BLaER1 (cell line): Measurements from ENCODE around the gene ITIH6.
"Not testable (repeated sequence)": the region's sequence is repeated elsewhere in the genome, so short reads cannot be mapped to it uniquely, and the experiment has no call there.

Experiments
- H3K27ac ChIP-seq: shearing (Covaris generic); formaldehyde crosslinking; 2 replicates; pipeline ENCODE4 v1.8.1; 2022
- H3K27me3 ChIP-seq: shearing (Covaris generic); formaldehyde crosslinking; 2 replicates; pipeline ENCODE4 v1.8.1; 2022
- H3K36me3 ChIP-seq: shearing (Covaris generic); formaldehyde crosslinking; 2 replicates; pipeline ENCODE4 v1.8.1; 2022
- H3K4me1 ChIP-seq: shearing (Covaris generic); formaldehyde crosslinking; 2 replicates; pipeline ENCODE4 v1.8.1; 2022
- H3K4me2 ChIP-seq: shearing (Covaris generic); formaldehyde crosslinking; 2 replicates; pipeline ENCODE4 v1.8.1; 2022
- H3K4me3 ChIP-seq: shearing (Covaris generic); formaldehyde crosslinking; 2 replicates; pipeline ENCODE4 v1.8.1; 2022
- H3K9ac ChIP-seq: shearing (Covaris generic); formaldehyde crosslinking; 2 replicates; pipeline ENCODE4 v1.8.1; 2022
- H3K9me3 ChIP-seq: shearing (Covaris generic); formaldehyde crosslinking; 2 replicates; pipeline ENCODE4 v1.8.1; 2022
- H4K20me1 ChIP-seq: shearing (Covaris generic); formaldehyde crosslinking; 2 replicates; pipeline ENCODE4 v1.8.1; 2022
- Cebpa-rat ChIP-seq: shearing (Covaris generic); IDR thresholded peaks from 2 replicates; pipeline ENCODE4 v1.8.1; 2022

Gene ITIH6

DNA sequence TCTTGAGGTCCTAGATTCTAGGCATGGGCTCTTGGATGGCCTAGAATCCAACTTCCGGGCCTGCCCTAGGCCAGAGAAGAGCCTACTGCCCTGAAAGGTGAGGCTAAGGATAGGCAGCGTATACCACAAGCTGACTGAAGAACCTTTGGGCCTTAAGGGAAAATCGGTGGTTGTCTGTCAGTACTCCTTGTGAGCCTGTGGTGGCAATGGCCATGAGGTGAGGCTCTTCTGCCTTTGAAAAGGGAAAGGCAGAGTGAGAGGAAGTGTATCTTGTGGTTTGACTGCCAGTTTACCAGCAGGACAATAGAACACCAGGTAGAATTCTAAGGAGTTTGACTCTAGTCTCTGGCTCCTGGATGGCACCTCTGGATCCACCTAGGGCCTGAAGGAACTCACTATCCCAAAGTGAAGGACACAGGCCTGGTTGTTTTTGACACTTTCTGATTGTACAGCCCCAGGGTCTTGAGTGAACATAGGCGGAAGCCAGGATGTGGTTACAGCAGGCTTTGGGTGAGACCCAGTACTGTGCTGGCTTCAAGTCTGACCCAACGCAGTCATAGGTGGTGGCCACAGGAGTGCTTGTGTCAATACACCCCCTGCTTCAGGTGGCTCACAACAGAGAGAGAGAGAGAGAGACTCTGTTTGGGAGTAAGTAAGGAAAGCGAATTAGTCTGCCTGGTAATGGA, 20.9 kb downstream of the ITIH6 start:
- Histone ChIP-seq H3K4me1 (no peaks in the 10 kb centered on the region), H3K4me2 (no peak overlapping the region), H4K20me1 (no peaks in the 10 kb centered on the region), H3K27me3 (peaks cover 58% of the 10 kb centered on the region), H3K27ac (no peak overlapping the region), H3K9me3 (0 out of 2 replicates have a peak, but pooled peaks cover 2% of the 10 kb centered on the region), H3K4me3 (no peak overlapping the region), H3K36me3 (no peaks in the 10 kb centered on the region), H3K9ac (no peak overlapping the region)
- TF ChIP-seq Cebpa-rat, result no peak

DNA sequence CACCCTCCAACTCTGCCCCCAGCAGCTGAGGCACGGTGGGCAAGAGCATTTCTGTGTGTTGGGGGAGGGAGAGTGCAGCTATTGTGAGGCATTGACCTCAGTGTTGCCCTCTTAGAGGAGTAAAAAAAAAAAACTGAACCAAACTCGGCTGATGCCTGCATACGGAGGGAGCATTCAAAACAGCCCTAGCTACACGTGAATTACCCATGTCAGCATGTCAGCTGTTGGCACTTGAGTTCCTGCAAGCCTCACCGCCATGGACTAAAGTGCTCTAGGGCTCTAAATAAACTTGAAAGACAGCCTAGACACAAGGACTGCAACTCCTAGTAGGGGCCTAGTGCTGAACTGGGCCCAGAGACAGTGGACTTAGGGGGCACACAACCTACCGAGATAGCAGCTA, 22.0 kb downstream of the ITIH6 start:
- no peaks in the 10 kb centered on the region for H3K4me1 ChIP-seq
- no peaks in the 10 kb centered on the region for H3K36me3 ChIP-seq
- H4K20me1 ChIP-seq, result no peaks in the 10 kb centered on the region
- no peak overlapping the region for H3K9ac ChIP-seq
- no peak overlapping the region for H3K4me3 ChIP-seq
- TF ChIP-seq Cebpa-rat, result no peak
- no peak overlapping the region for H3K4me2 ChIP-seq
- H3K9me3 ChIP-seq, result 0 out of 2 replicates have a peak, but pooled peaks cover 4% of the 10 kb centered on the region
- peaks cover 54% of the 10 kb centered on the region for H3K27me3 ChIP-seq
- H3K27ac ChIP-seq, result no peak overlapping the region

DNA sequence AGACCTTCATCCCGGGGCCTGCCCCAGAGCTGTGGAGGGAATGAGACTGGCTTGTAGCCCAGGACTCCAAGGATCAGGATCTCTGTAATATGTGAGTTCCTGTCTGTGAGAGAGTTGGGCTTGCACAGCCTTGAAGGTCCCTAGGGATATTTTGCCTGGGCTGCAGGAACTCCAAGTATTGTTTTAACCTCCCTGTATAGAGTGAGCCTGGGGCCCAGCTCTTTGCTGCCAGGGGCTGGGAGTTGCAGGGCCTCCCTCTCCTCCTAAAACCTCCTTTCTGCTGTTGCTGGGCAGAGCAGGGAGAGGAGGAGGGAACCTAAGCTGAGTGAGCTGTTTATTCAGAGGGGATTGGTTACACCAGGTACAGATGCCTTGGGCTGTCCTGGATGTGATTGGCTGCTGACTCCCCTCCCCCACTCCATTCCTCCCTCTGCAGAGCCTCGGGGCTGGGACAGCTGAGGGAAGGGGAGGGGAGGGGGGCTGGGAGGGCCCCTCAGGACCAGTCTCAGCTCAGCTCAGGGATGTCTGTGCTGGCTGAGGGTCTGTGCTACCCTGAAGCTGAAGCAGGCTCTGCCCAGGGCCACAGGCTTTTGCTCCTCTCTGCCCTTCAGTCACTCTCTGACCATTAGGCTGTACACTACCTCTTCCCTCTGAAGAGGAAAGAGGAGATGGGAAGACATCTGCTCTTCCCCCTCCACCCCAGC, 23.5 kb downstream of the ITIH6 start:
- not testable (repeated sequence) for H3K36me3 ChIP-seq, H3K27ac ChIP-seq, H3K9me3 ChIP-seq, H3K9ac ChIP-seq, H4K20me1 ChIP-seq, H3K4me1 ChIP-seq, H3K4me3 ChIP-seq
- peaks cover 47% of the 10 kb centered on the region for H3K27me3 ChIP-seq
- H3K4me2 ChIP-seq, result peak overlapping the region; percentile 5; the same call in 1 of the 2 replicates

DNA sequence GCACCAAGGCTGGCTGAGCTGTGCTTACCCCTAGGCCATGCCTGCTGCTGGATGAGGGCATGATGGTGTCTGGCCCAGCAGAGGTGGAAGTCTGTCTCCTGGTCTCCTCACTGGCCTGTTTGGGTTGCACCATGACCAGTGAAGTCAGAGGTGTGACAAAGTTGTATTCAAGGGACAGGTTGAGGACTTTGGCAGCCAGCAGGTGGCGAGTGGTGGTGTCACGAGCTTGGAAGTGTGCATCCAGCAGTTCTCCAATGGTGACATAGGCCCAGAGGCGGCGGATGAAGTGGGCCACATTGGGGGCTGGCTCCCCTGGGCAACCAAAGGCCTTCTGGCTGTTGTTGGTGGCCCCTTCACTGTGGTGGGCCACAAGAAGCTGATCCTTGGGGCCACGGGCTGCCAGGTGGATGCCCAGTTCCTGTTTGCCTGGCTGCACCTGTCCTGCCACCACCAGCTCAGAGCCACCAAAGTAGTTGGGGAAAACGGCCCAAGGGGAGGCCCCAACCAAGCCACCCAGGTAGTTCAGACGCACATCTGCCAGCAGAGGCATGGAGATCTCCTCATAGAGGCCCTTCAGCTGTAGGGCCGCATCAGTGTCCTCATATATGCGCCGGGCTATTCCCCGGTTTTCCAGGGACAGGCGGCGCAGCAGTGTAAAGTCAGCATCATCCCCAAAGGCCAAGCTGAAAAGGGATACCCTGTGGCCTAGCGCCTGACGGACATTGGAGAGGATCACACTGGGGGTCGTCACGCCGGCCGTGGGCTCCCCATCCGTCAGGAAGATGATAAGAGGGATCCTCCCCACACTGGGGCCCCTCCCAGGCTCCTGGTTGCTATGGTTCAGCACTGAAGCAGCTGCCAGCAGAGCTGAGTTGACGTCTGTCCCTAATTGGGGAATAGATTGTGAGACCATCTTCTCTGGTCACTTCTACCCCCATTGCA, 39.7 kb downstream of the ITIH6 start:
- TF ChIP-seq Cebpa-rat, result no peak
- Histone ChIP-seq H3K4me3 (no peak overlapping the region), H3K4me1 (no peaks in the 10 kb centered on the region), H3K36me3 (no peaks in the 10 kb centered on the region), H3K9me3 (no peaks in the 10 kb centered on the region), H3K27me3 (peaks cover 62% of the 10 kb centered on the region), H3K27ac (no peak overlapping the region), H4K20me1 (no peaks in the 10 kb centered on the region), H3K9ac (no peak overlapping the region), H3K4me2 (no peak overlapping the region)

DNA sequence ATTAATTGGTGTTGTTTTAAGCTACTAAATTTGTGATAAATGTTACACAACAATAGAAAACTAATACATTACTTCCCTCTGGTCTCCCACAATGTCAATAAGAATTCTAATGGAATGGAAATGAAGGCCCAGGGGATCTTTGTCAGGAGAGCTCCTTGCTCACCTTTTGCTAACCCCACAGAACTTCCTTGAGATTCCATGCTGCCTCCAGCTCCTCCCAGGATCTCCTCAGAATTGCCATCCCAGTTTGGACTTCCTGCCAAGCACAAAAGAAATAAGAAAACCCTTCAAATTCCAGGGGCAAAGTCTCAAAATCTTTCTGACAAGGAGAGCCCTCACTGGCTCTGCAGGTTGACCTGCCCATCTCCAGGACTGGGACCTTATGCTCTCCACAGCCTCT, 43.2 kb downstream of the ITIH6 start:
- Histone ChIP-seq H3K9me3 (no peaks in the 10 kb centered on the region), H3K4me3 (no peak overlapping the region)
- no peak for TF ChIP-seq Cebpa-rat

DNA sequence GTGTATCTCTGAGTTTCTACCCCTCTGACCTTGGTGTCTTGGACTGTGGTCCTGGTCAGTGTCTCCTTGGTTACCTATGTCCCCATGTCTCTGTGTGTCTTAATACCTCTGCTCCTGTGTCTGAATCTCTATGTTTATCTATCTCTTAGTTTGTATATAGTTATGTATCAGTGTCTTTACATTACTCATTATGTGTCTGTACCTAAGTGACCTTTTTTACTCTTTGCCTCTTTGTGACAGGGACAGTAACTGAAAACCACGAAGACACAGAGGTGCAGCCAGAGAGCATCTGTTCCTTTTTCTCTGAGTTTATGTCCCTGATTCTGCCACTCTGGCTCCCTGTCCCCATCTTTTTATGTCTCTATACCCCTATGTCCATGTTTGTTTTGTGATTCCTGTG, 49.4 kb downstream of the ITIH6 start:
- Histone ChIP-seq H3K4me1 (no peaks in the 10 kb centered on the region), H3K9ac (no peak overlapping the region), H3K27me3 (peaks cover 89% of the 10 kb centered on the region), H3K27ac (no peak overlapping the region), H3K9me3 (no peaks in the 10 kb centered on the region), H3K4me2 (no peak overlapping the region), H4K20me1 (no peaks in the 10 kb centered on the region), H3K4me3 (no peak overlapping the region), H3K36me3 (no peaks in the 10 kb centered on the region)
- TF ChIP-seq Cebpa-rat, result no peak

More for the DNA sequence above, 43.2 kb downstream of the ITIH6 start:
- H3K27ac ChIP-seq, result no peak overlapping the region
- H3K4me1 ChIP-seq, result no peaks in the 10 kb centered on the region
- H3K9ac ChIP-seq, result no peak overlapping the region
- peaks cover 93% of the 10 kb centered on the region for H3K27me3 ChIP-seq
- no peaks in the 10 kb centered on the region for H3K36me3 ChIP-seq
- H4K20me1 ChIP-seq, result no peaks in the 10 kb centered on the region
- no peak overlapping the region for H3K4me2 ChIP-seq

DNA sequence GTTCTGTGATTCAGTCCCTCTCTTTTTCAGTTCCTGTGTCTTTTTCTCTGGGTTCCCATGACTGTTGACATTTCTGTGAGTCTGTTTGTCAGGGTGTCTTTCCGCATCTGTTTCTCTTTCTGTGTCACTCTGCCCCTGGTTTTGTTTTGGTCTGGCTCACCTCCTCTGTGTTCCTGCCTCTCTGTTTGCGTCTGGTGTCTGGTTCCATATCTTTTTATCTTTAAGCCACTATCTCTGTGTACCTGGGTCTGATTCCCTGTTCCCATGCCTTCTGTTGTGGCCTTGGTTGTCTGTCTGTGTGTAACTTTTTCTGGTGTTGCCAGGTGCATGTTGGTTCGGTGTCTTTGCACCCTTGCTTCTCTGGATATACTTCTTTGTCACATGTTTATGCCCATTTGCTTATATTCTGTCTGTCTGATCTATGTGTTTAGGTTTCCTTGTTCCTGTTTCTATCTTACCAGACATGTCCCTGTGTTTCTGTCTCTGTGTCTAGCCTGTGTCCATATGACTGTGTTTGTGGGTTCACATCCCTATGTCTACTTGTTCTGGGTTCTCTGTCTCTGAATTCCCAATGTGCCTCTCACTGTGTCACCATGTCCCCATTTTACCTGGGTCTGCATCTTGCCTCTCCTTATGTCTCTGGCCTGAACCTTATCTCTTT, 50.2 kb downstream of the ITIH6 start:
- no peak overlapping the region for H3K9ac ChIP-seq
- H4K20me1 ChIP-seq, result no peaks in the 10 kb centered on the region
- H3K27ac ChIP-seq, result no peak overlapping the region
- no peaks in the 10 kb centered on the region for H3K9me3 ChIP-seq
- H3K27me3 ChIP-seq, result peaks cover 87% of the 10 kb centered on the region
- no peak overlapping the region for H3K4me2 ChIP-seq
- H3K4me3 ChIP-seq, result no peak overlapping the region
- no peaks in the 10 kb centered on the region for H3K36me3 ChIP-seq
- TF ChIP-seq Cebpa-rat, result no peak
- H3K4me1 ChIP-seq, result no peaks in the 10 kb centered on the region

DNA sequence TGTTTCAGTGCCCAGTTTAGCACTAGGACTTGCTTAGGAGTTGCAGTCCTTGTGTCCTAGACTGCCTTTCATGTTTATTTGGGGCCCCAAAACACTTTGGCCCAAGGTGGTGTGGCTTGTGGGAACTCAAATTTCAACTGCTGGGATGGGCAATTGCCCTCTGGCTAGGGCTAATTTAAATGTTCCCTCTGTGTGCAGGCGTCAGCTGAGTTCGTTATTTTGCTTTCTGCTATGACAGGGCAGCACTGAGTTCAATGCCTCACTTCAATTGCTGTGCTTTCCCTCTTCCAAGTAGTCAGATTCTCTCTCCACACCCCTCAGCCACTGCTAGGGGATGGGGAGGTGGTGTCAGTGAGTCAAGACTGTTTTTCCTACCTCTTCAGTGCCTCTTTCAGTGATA, 51.1 kb downstream of the ITIH6 start:
- no peaks in the 10 kb centered on the region for H3K36me3 ChIP-seq
- H3K9me3 ChIP-seq, result no peaks in the 10 kb centered on the region
- peaks cover 78% of the 10 kb centered on the region for H3K27me3 ChIP-seq
- H3K4me2 ChIP-seq, result no peak overlapping the region
- H3K4me1 ChIP-seq, result no peaks in the 10 kb centered on the region
- no peak overlapping the region for H3K4me3 ChIP-seq
- no peak overlapping the region for H3K9ac ChIP-seq
- no peak overlapping the region for H3K27ac ChIP-seq
- H4K20me1 ChIP-seq, result no peaks in the 10 kb centered on the region
- TF ChIP-seq Cebpa-rat, result no peak

DNA sequence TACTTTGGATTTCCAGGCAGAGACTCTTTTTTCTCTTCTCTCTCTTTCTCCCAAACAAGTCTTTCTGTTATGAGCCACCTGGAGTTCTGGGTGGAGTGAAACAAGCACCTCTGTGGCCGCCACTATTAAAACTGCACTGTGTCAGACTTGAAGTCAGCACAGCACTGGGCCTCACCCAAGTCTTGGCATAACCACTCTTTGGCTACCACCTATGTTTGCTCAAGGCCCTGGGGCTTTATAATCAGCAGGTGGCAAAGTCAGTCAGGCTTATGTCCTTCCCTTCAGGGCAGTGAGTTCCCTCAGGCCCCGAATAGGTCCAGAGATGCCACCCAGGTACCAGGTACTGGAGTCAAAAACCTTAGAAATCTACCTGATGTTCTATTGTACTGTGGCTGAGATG, 52.4 kb downstream of the ITIH6 start:
- no peak overlapping the region for H3K4me3 ChIP-seq
- no peak overlapping the region for H3K27ac ChIP-seq
- H3K36me3 ChIP-seq, result no peaks in the 10 kb centered on the region
- no peaks in the 10 kb centered on the region for H3K9me3 ChIP-seq
- H3K9ac ChIP-seq, result no peak overlapping the region
- H3K4me1 ChIP-seq, result no peaks in the 10 kb centered on the region
- H4K20me1 ChIP-seq, result no peaks in the 10 kb centered on the region
- H3K27me3 ChIP-seq, result peaks cover 65% of the 10 kb centered on the region
- no peak for TF ChIP-seq Cebpa-rat
- no peak overlapping the region for H3K4me2 ChIP-seq

DNA sequence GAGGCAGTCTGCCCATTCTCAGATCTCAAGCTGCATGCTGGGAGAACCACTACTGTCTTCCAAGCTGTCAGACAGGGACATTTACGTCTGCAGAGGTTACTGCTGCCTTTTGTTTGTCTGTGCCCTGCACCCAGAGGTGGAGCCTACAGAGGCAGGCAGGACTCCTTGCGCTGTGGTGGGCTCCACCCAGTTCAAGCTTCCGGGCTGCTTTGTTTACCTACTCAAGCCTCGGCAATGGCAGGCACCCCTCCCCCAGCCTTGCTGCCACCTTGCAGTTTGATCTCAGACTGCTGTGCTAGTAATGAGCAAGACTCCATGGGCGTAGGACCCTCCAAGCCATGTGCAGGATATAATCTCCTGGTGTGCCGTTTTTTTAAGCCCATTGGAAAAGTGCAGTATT, 59.5 kb downstream of the ITIH6 start:
- not testable (repeated sequence) for H3K4me1 ChIP-seq, H3K36me3 ChIP-seq, H3K4me3 ChIP-seq, H3K9ac ChIP-seq, H3K4me2 ChIP-seq, H4K20me1 ChIP-seq, H3K27ac ChIP-seq
- peaks cover 21% of the 10 kb centered on the region for H3K9me3 ChIP-seq
- H3K27me3 ChIP-seq, result peaks cover 10% of the 10 kb centered on the region; the same call in 1 of the 2 replicates

DNA sequence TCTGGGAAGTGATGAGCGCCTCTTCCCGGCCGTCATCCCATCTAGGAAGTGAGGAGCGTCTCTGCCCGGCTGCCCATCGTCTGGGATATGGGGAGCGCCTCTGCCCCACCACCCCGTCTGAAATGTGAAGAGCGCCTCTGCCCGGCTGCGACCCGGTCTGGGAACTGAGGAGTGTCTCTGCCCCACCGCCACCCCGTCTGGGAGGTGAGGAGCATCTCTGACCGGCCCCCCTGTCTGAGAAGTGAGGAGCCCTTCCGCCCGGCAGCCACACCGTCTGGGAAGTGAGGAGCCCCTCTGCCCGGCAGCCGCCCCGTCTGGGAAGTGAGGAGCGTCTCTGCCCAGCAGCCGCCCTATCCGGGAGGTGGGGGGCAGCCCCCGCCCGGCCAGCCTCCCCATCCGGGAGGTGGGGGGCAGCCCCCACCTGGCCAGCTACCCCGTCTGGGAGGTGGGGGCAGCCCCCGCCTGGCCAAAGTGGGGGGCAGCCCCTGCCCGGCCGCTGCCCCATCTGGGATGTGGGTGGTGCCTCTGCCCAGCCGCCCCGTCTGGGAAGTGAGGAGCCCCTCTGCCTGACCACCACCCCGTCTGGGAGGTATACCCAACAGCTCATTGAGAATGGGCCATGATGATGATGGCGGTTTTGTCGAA, 61.6 kb downstream of the ITIH6 start:
- not testable (repeated sequence) for H3K4me2 ChIP-seq, H3K36me3 ChIP-seq, H3K4me3 ChIP-seq, H4K20me1 ChIP-seq, H3K27ac ChIP-seq, H3K4me1 ChIP-seq, H3K27me3 ChIP-seq, H3K9ac ChIP-seq
- peaks cover 21% of the 10 kb centered on the region for H3K9me3 ChIP-seq
